Mesenchymal stem cell (in vitro differentiated cells and primary cell): ENCODE data around the gene WWOX.

Source experiments
- DNase-seq: peaks from one replicate; pipeline ENCODE4 v3.0.0-alpha.2; 2013
- H2AFZ ChIP-seq: one replicate; pipeline ENCODE4 v1.6.1; 2013; ENCODE audit warnings: low read depth, mild to moderate bottlenecking, control low read depth, inconsistent platforms, low read length, moderate library complexity
- H2AK5ac ChIP-seq: 2 replicates; pipeline ENCODE4 v1.6.1; 2013; ENCODE audit warnings: low read length, moderate library complexity, mild to moderate bottlenecking, inconsistent platforms; ENCODE audit not compliant: severe bottlenecking
- H2BK120ac ChIP-seq: one replicate; pipeline ENCODE4 v1.6.1; 2013; ENCODE audit warnings: low read depth, mild to moderate bottlenecking, inconsistent platforms, low read length, moderate library complexity
- H2BK12ac ChIP-seq, 2 experiments: one replicate each; pipeline ENCODE4 v1.6.1; 2013; ENCODE audit warnings: inconsistent platforms in 2 of 2, low read length in 2 of 2, mild to moderate bottlenecking in 2 of 2, moderate library complexity in 2 of 2, control low read depth in 1 of 2
- H2BK15ac ChIP-seq: one replicate; pipeline ENCODE4 v1.6.1; 2013; ENCODE audit warnings: mild to moderate bottlenecking, low read depth, inconsistent platforms; ENCODE audit not compliant: poor library complexity, severe bottlenecking
- H2BK5ac ChIP-seq: 2 replicates; pipeline ENCODE4 v1.6.1; 2013; ENCODE audit warnings: low read depth, mild to moderate bottlenecking, low read length, control low read depth, inconsistent platforms; ENCODE audit not compliant: poor library complexity, severe bottlenecking
- H3K14ac ChIP-seq, 2 experiments: one replicate each; pipeline ENCODE4 v1.6.1; 2013; ENCODE audit warnings: inconsistent platforms in 2 of 2, low read length in 2 of 2, control low read depth in 1 of 2, mild to moderate bottlenecking in 1 of 2, moderate library complexity in 1 of 2
- H3K18ac ChIP-seq, 2 experiments: one replicate each; pipeline ENCODE4 v1.6.1; 2013; ENCODE audit warnings: inconsistent platforms in 2 of 2, low read length in 2 of 2, control low read depth in 1 of 2, low read depth in 1 of 2, mild to moderate bottlenecking in 1 of 2
- H3K23ac ChIP-seq, 2 experiments: one replicate each; pipeline ENCODE4 v1.6.1; 2013; ENCODE audit warnings: inconsistent platforms in 2 of 2, low read length in 2 of 2, mild to moderate bottlenecking in 2 of 2, moderate library complexity in 2 of 2, control low read depth in 1 of 2
- H3K27ac ChIP-seq: 2 replicates; pipeline ENCODE4 v1.5.1; 2013; ENCODE audit warnings: mild to moderate bottlenecking, moderate library complexity, low read length, control low read depth, inconsistent platforms; ENCODE audit not compliant: poor library complexity, severe bottlenecking
- H3K27me3 ChIP-seq, 2 experiments: 2 replicates each; pipeline versions ENCODE4 v1.6.1 to v1.7.0; 2013; ENCODE audit warnings: low read length in 2 of 2, mild to moderate bottlenecking in 2 of 2, moderate library complexity in 2 of 2, control low read depth in 1 of 2, inconsistent platforms in 1 of 2; ENCODE audit not compliant: control insufficient read depth in 1 of 2, insufficient read depth in 1 of 2
- H3K36me3 ChIP-seq, 2 experiments: 2 replicates each; pipeline versions ENCODE4 v1.6.1 to v1.7.0; 2013; ENCODE audit warnings: low read length in 2 of 2, control low read depth in 1 of 2, inconsistent platforms in 1 of 2, low read depth in 1 of 2, mild to moderate bottlenecking in 1 of 2; ENCODE audit not compliant: insufficient read depth in 2 of 2, control insufficient read depth in 1 of 2
- H3K4ac ChIP-seq, 2 experiments: one replicate each; pipeline ENCODE4 v1.6.1; 2013; ENCODE audit warnings: inconsistent platforms in 2 of 2, low read length in 2 of 2, mild to moderate bottlenecking in 2 of 2, moderate library complexity in 2 of 2, control low read depth in 1 of 2, low read depth in 1 of 2
- H3K4me1 ChIP-seq: 2 replicates; pipeline ENCODE4 v1.6.1; 2013; ENCODE audit warnings: low read depth, low read length, control low read depth; ENCODE audit not compliant: control insufficient read depth, insufficient read depth
- H3K4me2 ChIP-seq: 2 replicates; pipeline ENCODE4 v1.6.1; 2013; ENCODE audit warnings: low read length, mild to moderate bottlenecking, inconsistent platforms; ENCODE audit not compliant: poor library complexity, severe bottlenecking
- H3K4me3 ChIP-seq, 2 experiments: 2 replicates each; pipeline versions ENCODE4 v1.5.1 to v1.7.0; 2013; ENCODE audit warnings: low read length in 2 of 2, mild to moderate bottlenecking in 2 of 2, control low read depth in 1 of 2, low read depth in 1 of 2; ENCODE audit not compliant: insufficient read depth in 1 of 2
- H3K79me1 ChIP-seq: replicated peaks from 2 replicates; pipeline ENCODE4 v1.6.1; 2013; ENCODE audit warnings: mild to moderate bottlenecking, control low read depth, low read length, inconsistent platforms; ENCODE audit not compliant: poor library complexity, severe bottlenecking
- H3K9ac ChIP-seq: 2 replicates; pipeline ENCODE4 v1.7.0; 2013; ENCODE audit warnings: mild to moderate bottlenecking, low read length, moderate library complexity
- H3K9me3 ChIP-seq: 2 replicates; pipeline ENCODE4 v1.7.0; 2013; ENCODE audit warnings: mild to moderate bottlenecking, low read length; ENCODE audit not compliant: control insufficient read depth
- H4K8ac ChIP-seq: one replicate; pipeline ENCODE4 v1.6.1; 2013; ENCODE audit warnings: inconsistent platforms, mild to moderate bottlenecking, low read length, moderate library complexity
- H4K91ac ChIP-seq: one replicate; pipeline ENCODE4 v1.6.1; 2013; ENCODE audit warnings: mild to moderate bottlenecking, low read length, inconsistent platforms
- WGBS: methylation state at CpG from one replicate; pipeline ENCODE4 v1.1.7; 2013; ENCODE audit warnings: mixed read lengths; 5-methylcytosine and 5-hydroxymethylcytosine counted together

Gene WWOX

GRCh38 chr16:79074951-79075350 lies 975.5 kb downstream of the WWOX start:
- 57% methylated on average over 2 of the region's 4 CpGs for WGBS
- Histone ChIP-seq H4K8ac (no peak overlapping the region), H2AK5ac (no peak overlapping the region), H3K4me2 (no peak overlapping the region), H3K4ac (no peak overlapping the region), H3K4me3 (no peak overlapping the region), H3K27ac (no peak overlapping the region), H3K36me3 (no peaks in the 10 kb centered on the region), H2BK120ac (no peak overlapping the region), H2BK15ac (no peak overlapping the region), H3K23ac (no peak overlapping the region), H3K9ac (no peak overlapping the region), H3K79me1 (no peaks in the 10 kb centered on the region), H3K14ac (no peak overlapping the region), H3K18ac (no peak overlapping the region), H2BK5ac (no peak overlapping the region), H2BK12ac (no peak overlapping the region), H4K91ac (no peak overlapping the region), H2AFZ (no peak overlapping the region), H3K9me3 (no peaks in the 10 kb centered on the region), H3K4me1 (no peaks in the 10 kb centered on the region), H3K27me3 (no peaks in the 10 kb centered on the region)
- DNase-seq = no peak

GRCh38 chr16:79076047-79076767 lies 976.8 kb downstream of the WWOX start:
- Histone ChIP-seq H2BK120ac (no peak overlapping the region), H3K9me3 (no peaks in the 10 kb centered on the region), H3K4me2 (no peak overlapping the region), H3K4ac (no peak overlapping the region), H4K8ac (no peak overlapping the region), H3K79me1 (no peaks in the 10 kb centered on the region), H3K9ac (no peak overlapping the region), H3K27me3 (no peaks in the 10 kb centered on the region), H3K36me3 (no peaks in the 10 kb centered on the region), H4K91ac (no peak overlapping the region), H2BK5ac (no peak overlapping the region), H3K18ac (no peak overlapping the region), H2BK15ac (no peak overlapping the region), H3K4me1 (no peaks in the 10 kb centered on the region), H3K23ac (no peak overlapping the region), H2AFZ (no peak overlapping the region), H2BK12ac (no peak overlapping the region), H3K4me3 (no peak overlapping the region), H3K14ac (no peak overlapping the region), H2AK5ac (no peak overlapping the region), H3K27ac (no peak overlapping the region)
- WGBS = 97% methylated on average over 10 of the region's 12 CpGs
- no peak for DNase-seq

- Histone ChIP-seq H3K36me3 (no peaks in the 10 kb centered on the region), H3K4me2 (no peak overlapping the region), H2AK5ac (no peak overlapping the region), H3K79me1 (no peaks in the 10 kb centered on the region), H3K18ac (no peak overlapping the region), H3K9ac (no peak overlapping the region), H3K9me3 (no peaks in the 10 kb centered on the region), H4K91ac (no peak overlapping the region), H2AFZ (no peak overlapping the region), H3K23ac (no peak overlapping the region), H4K8ac (no peak overlapping the region), H2BK12ac (no peak overlapping the region), H3K4me3 (no peak overlapping the region), H3K27me3 (no peaks in the 10 kb centered on the region), H2BK15ac (no peak overlapping the region), H3K14ac (no peak overlapping the region), H2BK120ac (no peak overlapping the region), H3K27ac (no peak overlapping the region), H3K4ac (no peak overlapping the region), H3K4me1 (no peaks in the 10 kb centered on the region), H2BK5ac (no peak overlapping the region)
- 79% methylated on average over 4 of the region's 5 CpGs for WGBS
- no peak for DNase-seq
Measured at GRCh38 chr16:79077346-79077745, 977.9 kb downstream of the WWOX start.

- Histone ChIP-seq H3K4me2 (no peak overlapping the region), H2BK15ac (no peak overlapping the region), H3K27me3 (no peaks in the 10 kb centered on the region), H2AK5ac (no peak overlapping the region), H3K36me3 (no peaks in the 10 kb centered on the region), H2BK120ac (no peak overlapping the region), H3K4ac (no peak overlapping the region), H4K91ac (no peak overlapping the region), H3K4me1 (no peaks in the 10 kb centered on the region), H3K79me1 (no peaks in the 10 kb centered on the region), H2AFZ (no peak overlapping the region), H3K18ac (no peak overlapping the region), H2BK12ac (no peak overlapping the region), H3K27ac (no peak overlapping the region), H3K9ac (no peak overlapping the region), H2BK5ac (no peak overlapping the region), H3K4me3 (no peak overlapping the region), H3K14ac (no peak overlapping the region), H4K8ac (no peak overlapping the region), H3K9me3 (no peaks in the 10 kb centered on the region), H3K23ac (no peak overlapping the region)
- 92% methylated on average over 10 of the region's 10 CpGs for WGBS
- DNase-seq = no peak
Measured at GRCh38 chr16:79079656-79080420, 980.4 kb downstream of the WWOX start.
